GM21576 (cell line): ENCODE data around the gene PTH2R.

Source experiments
- ATAC-seq: cut with Tn5 transposase; IDR thresholded peaks from one replicate; pipeline ENCODE4 v1.9.1; 2021; ENCODE audit warnings: mild to moderate bottlenecking, moderate library complexity; ENCODE audit not compliant: unreplicated experiment

PTH2R gene

DNA sequence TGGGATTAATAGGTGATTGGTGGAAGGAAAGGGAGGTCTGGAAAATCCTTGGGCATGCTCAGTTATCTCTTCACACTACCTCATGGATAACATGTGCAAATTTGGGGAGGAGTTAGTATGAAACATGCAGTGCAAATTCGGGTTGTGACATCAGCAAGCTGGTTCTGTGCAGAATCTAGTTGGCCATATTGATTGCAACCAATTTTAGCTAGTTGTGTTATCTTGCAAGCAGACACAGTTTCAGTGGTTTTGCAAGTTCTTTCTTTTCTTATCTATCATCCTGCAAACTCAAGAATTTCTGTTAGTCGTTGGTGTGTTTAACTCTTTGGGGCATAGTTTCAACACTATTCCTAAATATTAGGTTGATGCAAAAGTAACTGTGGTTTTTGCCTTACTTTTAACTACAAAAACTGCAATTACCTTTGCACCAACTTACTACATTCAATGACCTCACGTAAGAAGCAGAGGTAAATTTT is 135.4 kb downstream of the PTH2R start:
- ATAC-seq, result no peak

DNA sequence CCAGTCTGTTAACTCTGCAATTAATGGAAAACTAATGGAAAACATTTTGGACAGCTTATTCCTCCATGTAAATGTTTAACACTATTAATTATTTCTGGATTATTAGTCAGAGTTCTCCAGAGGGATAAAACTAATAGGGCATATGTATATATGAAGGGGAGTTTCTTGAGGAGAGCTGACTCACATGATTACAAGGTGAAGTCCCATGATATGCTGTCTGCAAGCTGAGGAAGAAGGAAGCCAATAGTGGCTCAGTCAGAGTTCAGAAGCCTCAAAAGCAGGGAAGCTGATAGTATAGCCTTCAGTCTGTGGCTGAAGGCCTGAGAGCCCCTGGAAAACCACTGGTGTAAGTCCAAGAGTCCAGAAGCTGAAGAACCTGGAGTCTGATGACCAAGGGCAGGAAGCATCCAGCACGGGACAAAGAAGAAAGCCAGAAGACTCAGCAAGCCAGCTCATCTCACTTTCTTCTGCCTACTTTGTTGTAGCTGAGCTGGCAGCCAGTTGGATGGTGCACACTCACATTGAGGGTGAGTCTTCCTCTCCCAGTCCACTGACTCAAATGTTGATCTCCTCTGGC is 136.0 kb downstream of the PTH2R start:
- ATAC-seq, result no peak
